ENCODE measurements around the gene CLDND1.
"Not testable (repeated sequence)": the region's sequence is repeated elsewhere in the genome, so short reads cannot be mapped to it uniquely, and the experiment has no call there.

The CLDND1 gene

GRCh38 chr3:98522544-98523281, at the start of gene CLDND1:
TSS of gene CLDND1 (minus strand) at chr3:98522902. CDS start at chr3:98521424, 1,478 bp downstream.
- DNase-seq (ENCODE audit: low read depth in 2 of 2), result peak; percentile 86 to 91

GRCh38 chr3:98568402-98568801, 45.7 kb upstream of the CLDND1 start:
- DNase-seq (ENCODE audit: low read depth in 2 of 2), result no peak

GRCh38 chr3:98567666-98568270, 45.1 kb upstream of the CLDND1 start:
- no peak for DNase-seq (ENCODE audit: low read depth in 2 of 2)

GRCh38 chr3:98565843-98566242, 43.1 kb upstream of the CLDND1 start:
- DNase-seq (ENCODE audit: low read depth in 2 of 2), result no peak

- no peak for DNase-seq (ENCODE audit: low read depth in 2 of 2)
Measured at GRCh38 chr3:98565237-98565643, 42.5 kb upstream of the CLDND1 start.

GRCh38 chr3:98564282-98565005, 41.7 kb upstream of the CLDND1 start:
- DNase-seq (ENCODE audit: low read depth in 2 of 2), result no peak

- DNase-seq (ENCODE audit: low read depth in 2 of 2), result no peak
Measured at GRCh38 chr3:98563661-98564281, 41.1 kb upstream of the CLDND1 start.

- no peak for DNase-seq (ENCODE audit: low read depth in 2 of 2)
Measured at GRCh38 chr3:98561727-98562521, 39.2 kb upstream of the CLDND1 start.

- DNase-seq (ENCODE audit: low read depth in 2 of 2), result no peak
Measured at GRCh38 chr3:98560911-98561310, 38.2 kb upstream of the CLDND1 start.

- DNase-seq (ENCODE audit: low read depth in 2 of 2), result not testable (repeated sequence)
Measured at GRCh38 chr3:98559769-98560168, 37.1 kb upstream of the CLDND1 start.

GRCh38 chr3:98558100-98558827, 35.6 kb upstream of the CLDND1 start:
- no peak for DNase-seq (ENCODE audit: low read depth in 2 of 2)

GRCh38 chr3:98557324-98558010, 34.8 kb upstream of the CLDND1 start:
- no peak for DNase-seq (ENCODE audit: low read depth in 2 of 2)

GRCh38 chr3:98556164-98557130, 33.7 kb upstream of the CLDND1 start:
- DNase-seq (ENCODE audit: low read depth in 2 of 2), result no peak

GRCh38 chr3:98555025-98555379, 32.3 kb upstream of the CLDND1 start:
- no peak for DNase-seq (ENCODE audit: low read depth in 2 of 2)

GRCh38 chr3:98554580-98554979, 31.9 kb upstream of the CLDND1 start:
- DNase-seq (ENCODE audit: low read depth in 2 of 2), result no peak

GRCh38 chr3:98553753-98554152, 31.1 kb upstream of the CLDND1 start:
- no peak for DNase-seq (ENCODE audit: low read depth in 2 of 2)

- DNase-seq (ENCODE audit: low read depth in 2 of 2), result no peak
Measured at GRCh38 chr3:98553021-98553563, 30.4 kb upstream of the CLDND1 start.

- DNase-seq (ENCODE audit: low read depth in 2 of 2), result no peak
Measured at GRCh38 chr3:98552232-98553020, 29.7 kb upstream of the CLDND1 start.

Measured in fibroblast of skin of left biceps (primary cell).